C4-2B (cell line): ENCODE measurements around the gene CTSD.

Experiments
- ZFX ChIP-seq: fragments of 450-650 bp; IDR thresholded peaks from 2 replicates; pipeline ENCODE4 v1.6.1; 2017
- TF ChIP-seq, protein P1 (sequence below): fragments of 450-650 bp; conservative IDR thresholded peaks from 2 replicates; pipeline ENCODE4 v1.5.1; 2017; ENCODE audit warnings: mild to moderate bottlenecking

DNA sequence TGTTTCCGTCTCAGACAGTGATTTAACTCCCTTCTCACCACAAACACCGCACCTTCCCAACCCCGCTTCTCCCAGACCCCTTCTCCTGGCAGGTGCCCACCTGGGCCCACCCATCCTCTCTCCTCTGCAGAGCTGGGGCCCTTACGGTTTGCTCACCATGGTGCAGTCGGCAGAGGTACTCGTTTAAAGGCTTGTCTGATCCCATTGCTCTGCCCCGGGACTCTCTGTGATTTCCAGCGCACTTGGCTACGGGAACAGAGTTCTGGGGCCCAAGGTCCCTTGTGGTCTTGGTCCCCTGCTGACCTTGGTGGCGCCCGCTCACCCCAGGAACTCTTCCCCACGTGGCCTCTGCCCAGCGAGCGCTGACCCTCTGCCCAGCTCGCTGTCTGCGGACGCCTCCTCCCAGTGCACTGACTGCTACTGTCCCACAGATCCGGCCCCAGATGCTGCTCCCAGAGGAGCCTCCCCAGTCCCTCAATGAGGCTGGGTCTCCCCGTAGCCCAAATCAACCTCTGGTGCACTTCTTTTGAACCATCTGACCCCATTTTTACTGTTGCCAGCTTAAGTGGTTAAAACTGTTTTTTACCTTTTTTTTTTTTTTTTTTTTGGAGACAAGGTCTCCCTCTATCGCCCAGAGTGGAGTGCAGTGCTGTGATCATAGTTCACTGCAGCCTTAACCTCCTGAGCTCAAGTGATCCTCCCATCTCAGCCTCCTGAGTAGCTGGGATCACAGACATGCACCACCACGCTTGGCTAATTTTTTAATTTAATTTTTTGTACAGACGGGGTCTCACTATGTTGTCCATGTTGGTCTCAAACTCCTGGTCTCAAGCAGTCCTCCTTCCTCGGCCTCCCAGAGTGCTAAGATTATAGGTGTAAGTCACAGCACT is 21.3 kb upstream of the CTSD start:
- TF ChIP-seq, protein P1, sequence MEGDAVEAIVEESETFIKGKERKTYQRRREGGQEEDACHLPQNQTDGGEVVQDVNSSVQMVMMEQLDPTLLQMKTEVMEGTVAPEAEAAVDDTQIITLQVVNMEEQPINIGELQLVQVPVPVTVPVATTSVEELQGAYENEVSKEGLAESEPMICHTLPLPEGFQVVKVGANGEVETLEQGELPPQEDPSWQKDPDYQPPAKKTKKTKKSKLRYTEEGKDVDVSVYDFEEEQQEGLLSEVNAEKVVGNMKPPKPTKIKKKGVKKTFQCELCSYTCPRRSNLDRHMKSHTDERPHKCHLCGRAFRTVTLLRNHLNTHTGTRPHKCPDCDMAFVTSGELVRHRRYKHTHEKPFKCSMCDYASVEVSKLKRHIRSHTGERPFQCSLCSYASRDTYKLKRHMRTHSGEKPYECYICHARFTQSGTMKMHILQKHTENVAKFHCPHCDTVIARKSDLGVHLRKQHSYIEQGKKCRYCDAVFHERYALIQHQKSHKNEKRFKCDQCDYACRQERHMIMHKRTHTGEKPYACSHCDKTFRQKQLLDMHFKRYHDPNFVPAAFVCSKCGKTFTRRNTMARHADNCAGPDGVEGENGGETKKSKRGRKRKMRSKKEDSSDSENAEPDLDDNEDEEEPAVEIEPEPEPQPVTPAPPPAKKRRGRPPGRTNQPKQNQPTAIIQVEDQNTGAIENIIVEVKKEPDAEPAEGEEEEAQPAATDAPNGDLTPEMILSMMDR: no peak
- TF ChIP-seq ZFX: no peak
